Muscle of leg (tissue), 11 donors: ENCODE results near the gene MOB1A. TPM values are rescaled to one million over a fixed set of nuclear protein-coding genes. Genes with fewer than 3 reads are reported as not detected.
A peak's percentile ranks its signal among the peaks of the same experiment; 100 is the strongest.

ENCODE experiments used
- DNase-seq: peaks from one replicate; pipeline ENCODE4 v3.0.0; 2013
- H3K27ac ChIP-seq: one replicate; pipeline ENCODE4 v1.5.1; 2013; ENCODE audit warnings: mild to moderate bottlenecking, low read length, control low read depth
- H3K27me3 ChIP-seq: one replicate; pipeline ENCODE4 v1.6.1; 2013; ENCODE audit warnings: low read length; ENCODE audit not compliant: control insufficient read depth, insufficient read depth
- H3K36me3 ChIP-seq: one replicate; pipeline ENCODE4 v1.6.1; 2013; ENCODE audit warnings: low read length; ENCODE audit not compliant: control insufficient read depth, insufficient read depth
- H3K4me1 ChIP-seq: one replicate; pipeline ENCODE4 v1.6.1; 2013; ENCODE audit warnings: low read length; ENCODE audit not compliant: control insufficient read depth, insufficient read depth
- H3K4me3 ChIP-seq: one replicate; pipeline ENCODE4 v1.5.1; 2013; ENCODE audit warnings: low read length, control low read depth
- H3K9me3 ChIP-seq: replicated peaks from 2 replicates; pipeline ENCODE4 v1.6.1; 2013; ENCODE audit warnings: low read depth, low read length; ENCODE audit not compliant: control insufficient read depth
- WGBS: methylation state at CpG from one replicate; pipeline ENCODE4 v1.1.5; 2013; ENCODE audit warnings: missing lambda C conversion rate; ENCODE audit not compliant: insufficient coverage; 5-methylcytosine and 5-hydroxymethylcytosine counted together
- polyA plus RNA-seq, 8 donors: library from polyadenylated mRNA; unstranded; fragments of 120-200 nt; gene quantifications; one replicate each; pipeline versions ENCODE4 v1.2.1 to v1.2.3, GENCODE V29; 2013; ENCODE audit warnings: inconsistent platforms in 1 of 8, low replicate concordance in 1 of 8; ENCODE audit not compliant: insufficient read length in 8 of 8, insufficient read depth in 1 of 8
- total RNA-seq: library from RNA; stranded (reverse); fragments of 120-200 nt; gene quantifications from one replicate; pipeline ENCODE4 v1.2.4, GENCODE V29; 2013

MOB1A gene
- total and polyA plus RNA-seq, 9 donors: 40.4 to 59.7 (median 45.6) TPM

GRCh38 chr2:74201196-74201595 is 22.5 kb upstream of the MOB1A start:
- H3K4me3 ChIP-seq: no peak overlapping the region
- peak overlapping the region; percentile 20 for H3K27ac ChIP-seq
- peaks cover 2% of the 10 kb centered on the region for H3K27me3 ChIP-seq
- H3K4me1 ChIP-seq: peaks cover 10% of the 10 kb centered on the region
- no peaks in the 10 kb centered on the region for H3K9me3 ChIP-seq
- peaks cover 7% of the 10 kb centered on the region for H3K36me3 ChIP-seq
- no peak for DNase-seq
- WGBS: 92% methylated on average over 2 of the region's 3 CpGs

- Histone ChIP-seq H3K36me3 (peaks cover 5% of the 10 kb centered on the region), H3K4me3 (peak overlapping the region; percentile 50), H3K4me1 (peaks cover 8% of the 10 kb centered on the region), H3K27ac (no peak overlapping the region), H3K9me3 (no peaks in the 10 kb centered on the region), H3K27me3 (peaks cover 2% of the 10 kb centered on the region)
- DNase-seq: peak; percentile 51
- WGBS: 17% methylated on average over 6 of the region's 8 CpGs
Observed at GRCh38 chr2:74199871-74200305, 21.2 kb upstream of the MOB1A start.

GRCh38 chr2:74199275-74199701 is 20.6 kb upstream of the MOB1A start:
- WGBS: 0% methylated on average over 9 of the region's 20 CpGs
- Histone ChIP-seq H3K4me1 (peaks cover 8% of the 10 kb centered on the region), H3K27me3 (peaks cover 2% of the 10 kb centered on the region), H3K27ac (peak overlapping the region; percentile 83), H3K36me3 (peaks cover under 1% of the 10 kb centered on the region), H3K9me3 (no peaks in the 10 kb centered on the region), H3K4me3 (peak overlapping the region; percentile 50)
- DNase-seq: no peak

- Histone ChIP-seq H3K36me3 (no peaks in the 10 kb centered on the region), H3K4me1 (peaks cover 8% of the 10 kb centered on the region), H3K27me3 (peaks cover 2% of the 10 kb centered on the region), H3K4me3 (peak within 1 kb of the TSS; percentile 50), H3K27ac (peak within 1 kb of the TSS; percentile 83), H3K9me3 (no peaks in the 10 kb centered on the region)
- WGBS: under 1% methylated on average over 94 of the region's 96 CpGs
- DNase-seq: peak; percentile 95
Observed at GRCh38 chr2:74198461-74199274, 20.0 kb upstream of the MOB1A start, which contains the start of gene MTHFD2. MTHFD2 (plus strand) TSS chr2:74198615; CDS start chr2:74198642, 27 bp downstream.

GRCh38 chr2:74198023-74198460 is 19.4 kb upstream of the MOB1A start:
- Histone ChIP-seq H3K27ac (peak overlapping the region; percentile 83), H3K36me3 (no peaks in the 10 kb centered on the region), H3K27me3 (peaks cover 3% of the 10 kb centered on the region), H3K9me3 (no peaks in the 10 kb centered on the region), H3K4me3 (peak overlapping the region; percentile 50), H3K4me1 (peaks cover 8% of the 10 kb centered on the region)
- DNase-seq: no peak
- WGBS: 23% methylated on average over 13 of the region's 18 CpGs

- DNase-seq: no peak
- peaks cover 3% of the 10 kb centered on the region for H3K27me3 ChIP-seq
- H3K27ac ChIP-seq: no peak overlapping the region
- H3K9me3 ChIP-seq: no peaks in the 10 kb centered on the region
- no peak overlapping the region for H3K4me3 ChIP-seq
- no CpG with 5 or more reads among the region's 4 CpGs for WGBS
- peaks cover 8% of the 10 kb centered on the region for H3K4me1 ChIP-seq
- no peaks in the 10 kb centered on the region for H3K36me3 ChIP-seq
Observed at GRCh38 chr2:74197049-74197448, 18.4 kb upstream of the MOB1A start.

- no peaks in the 10 kb centered on the region for H3K36me3 ChIP-seq
- peaks cover 6% of the 10 kb centered on the region for H3K4me1 ChIP-seq
- 89% methylated on average over 1 of the region's 1 CpG for WGBS
Observed at GRCh38 chr2:74194799-74195198, 16.1 kb upstream of the MOB1A start.

GRCh38 chr2:74191596-74192380 is 13.1 kb upstream of the MOB1A start:
- H3K27ac ChIP-seq: no peak overlapping the region
- peaks cover 8% of the 10 kb centered on the region for H3K27me3 ChIP-seq
- no peaks in the 10 kb centered on the region for H3K9me3 ChIP-seq
- 85% methylated on average over 5 of the region's 6 CpGs for WGBS
- no peaks in the 10 kb centered on the region for H3K36me3 ChIP-seq
- H3K4me3 ChIP-seq: no peak overlapping the region
- H3K4me1 ChIP-seq: no peaks in the 10 kb centered on the region
- no peak for DNase-seq

More at GRCh38 chr2:74194799-74195198, 16.1 kb upstream of the MOB1A start:
- Histone ChIP-seq H3K4me3 (no peak overlapping the region), H3K9me3 (no peaks in the 10 kb centered on the region), H3K27ac (no peak overlapping the region), H3K27me3 (peaks cover 10% of the 10 kb centered on the region)
- no peak for DNase-seq

GRCh38 chr2:74188696-74189095 is 10.0 kb upstream of the MOB1A start:
- no peaks in the 10 kb centered on the region for H3K9me3 ChIP-seq
- H3K4me1 ChIP-seq: no peaks in the 10 kb centered on the region
- peaks cover 8% of the 10 kb centered on the region for H3K27me3 ChIP-seq
- no peak overlapping the region for H3K27ac ChIP-seq
- no peak for DNase-seq
- WGBS: 67% methylated on average over 1 of the region's 3 CpGs
- H3K4me3 ChIP-seq: no peak overlapping the region
- no peaks in the 10 kb centered on the region for H3K36me3 ChIP-seq

GRCh38 chr2:74188018-74188601 is 9.4 kb upstream of the MOB1A start:
- H3K4me3 ChIP-seq: no peak overlapping the region
- peaks cover 6% of the 10 kb centered on the region for H3K27me3 ChIP-seq
- 60% methylated on average over 6 of the region's 6 CpGs for WGBS
- H3K27ac ChIP-seq: no peak overlapping the region
- H3K9me3 ChIP-seq: no peaks in the 10 kb centered on the region
- peak; percentile 29 for DNase-seq
- no peaks in the 10 kb centered on the region for H3K4me1 ChIP-seq
- H3K36me3 ChIP-seq: no peaks in the 10 kb centered on the region
